ENCODE results near the gene RPS26. TPM values are rescaled to one million over a fixed set of nuclear protein-coding genes. Genes with fewer than 3 reads are reported as not detected.
A peak's percentile ranks its signal among the peaks of the same experiment; 100 is the strongest.

The RPS26 gene
- total and polyA plus RNA-seq, 3 experiments from 2014 or later = 48.8 to 1,127 (median 59.9) TPM

DNA sequence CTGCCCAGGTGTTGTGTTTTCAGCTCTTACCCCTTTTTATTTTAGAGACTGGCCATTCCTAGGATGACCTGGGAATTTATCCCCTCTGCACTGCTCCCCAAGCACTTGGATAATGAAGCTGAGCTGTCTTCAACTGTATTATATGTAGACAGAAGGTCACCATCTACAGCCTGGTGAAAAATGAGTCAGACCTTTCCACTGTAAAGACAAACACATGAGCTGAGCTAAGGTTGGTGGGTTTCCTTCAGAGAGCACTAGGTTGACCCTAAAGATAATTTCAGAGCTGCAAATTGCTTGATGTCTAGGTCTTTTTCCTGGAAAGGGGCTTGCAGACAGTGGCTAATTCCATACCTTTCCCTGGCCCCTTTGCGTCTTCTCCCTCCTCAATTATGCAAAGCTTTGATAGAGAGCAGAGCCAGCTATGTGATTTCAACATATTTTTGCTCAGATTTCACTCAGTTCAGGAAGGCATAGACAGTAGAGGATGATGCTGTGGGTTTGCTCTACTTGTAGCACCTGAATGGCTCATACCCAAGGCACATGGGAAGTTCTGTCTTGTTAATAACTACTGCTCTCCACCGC is 30.1 kb upstream of the RPS26 start:
- no peak overlapping the region for H3K4me3 Mint-ChIP-seq
- H3K27me3 Mint-ChIP-seq = peaks cover 0 to 2% of the 10 kb centered on the region in 2 donors
- H3K36me3 Mint-ChIP-seq = peaks cover 2 to 5% (median 3%) of the 10 kb centered on the region in 3 donors
- peak overlapping the region in 1 of 8 donors; percentile 39 for H3K27ac Mint-ChIP-seq
- Histone ChIP-seq H3K27ac (ENCODE audit: low read depth, low read length) (no peak overlapping the region), H3K4me3 (ENCODE audit: low read length) (no peak overlapping the region), H3K27me3 (ENCODE audit: insufficient read depth, low read length, poor library complexity, severe bottlenecking) (no peaks in the 10 kb centered on the region), H3K36me3 (ENCODE audit: insufficient read depth, low read length) (no peaks in the 10 kb centered on the region), H3K9me3 (ENCODE audit: low read length) (no peaks in the 10 kb centered on the region), H3K4me1 (ENCODE audit: insufficient read depth, low read length) (peaks cover 11% of the 10 kb centered on the region)
- ChIA-PET CTCF (interaction anchor here (1.3 to 3.6 kb wide), 2 partner anchors 16 to 18 kb away, joined by 3 to 19 read pairs; partner anchors contain the start of gene SUOX), POLR2A (interaction anchor here (0.5 kb wide), 1 partner anchor 72 kb away, joined by 4 read pairs; no protein-coding TSS in a partner anchor)
- DNase-seq = no peak
- H3K4me1 Mint-ChIP-seq = peaks cover 12 to 17% (median 16%) of the 10 kb centered on the region in 3 donors
- H3K9me3 Mint-ChIP-seq = no peaks in the 10 kb centered on the region

DNA sequence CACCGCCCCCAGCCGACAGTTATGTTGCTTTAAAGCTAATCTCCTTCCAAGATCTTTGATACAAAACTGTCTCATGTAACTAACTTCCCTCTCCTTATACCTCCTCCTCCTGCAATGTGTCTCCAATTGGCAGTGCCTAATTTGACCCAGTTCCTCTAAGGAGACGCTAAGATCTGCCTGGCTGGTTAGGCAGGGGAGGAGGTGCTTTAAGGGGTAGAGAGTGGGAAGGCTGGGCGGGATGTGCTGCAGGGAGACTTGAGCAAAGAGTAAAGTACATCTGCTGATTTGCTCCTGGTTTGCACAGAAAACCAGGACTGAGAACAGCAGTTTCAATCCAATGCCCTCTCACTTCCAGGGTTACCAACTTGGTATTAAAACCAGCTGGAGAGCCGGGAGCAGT is 28.2 kb upstream of the RPS26 start:
- H3K36me3 Mint-ChIP-seq = peaks cover 2 to 6% (median 5%) of the 10 kb centered on the region in 3 donors
- Histone ChIP-seq H3K9me3 (ENCODE audit: low read length) (no peaks in the 10 kb centered on the region), H3K27me3 (ENCODE audit: insufficient read depth, low read length, poor library complexity, severe bottlenecking) (no peaks in the 10 kb centered on the region), H3K4me1 (ENCODE audit: insufficient read depth, low read length) (no peaks in the 10 kb centered on the region), H3K4me3 (ENCODE audit: low read length) (no peak overlapping the region), H3K36me3 (ENCODE audit: insufficient read depth, low read length) (no peaks in the 10 kb centered on the region), H3K27ac (ENCODE audit: low read depth, low read length) (no peak overlapping the region)
- H3K27ac Mint-ChIP-seq = no peak overlapping the region
- DNase-seq = no peak
- H3K9me3 Mint-ChIP-seq = no peaks in the 10 kb centered on the region
- H3K4me3 Mint-ChIP-seq = no peak overlapping the region
- peaks cover 3 to 6% (median 3%) of the 10 kb centered on the region in 3 donors for H3K4me1 Mint-ChIP-seq
- H3K27me3 Mint-ChIP-seq = peaks cover 0 to 2% of the 10 kb centered on the region in 2 donors
- ChIA-PET POLR2A (no interaction called here), CTCF (interaction anchor here (1.2 to 3.6 kb wide), 2 partner anchors 16 to 18 kb away, joined by 4 to 19 read pairs; partner anchors contain the start of gene SUOX)

DNA sequence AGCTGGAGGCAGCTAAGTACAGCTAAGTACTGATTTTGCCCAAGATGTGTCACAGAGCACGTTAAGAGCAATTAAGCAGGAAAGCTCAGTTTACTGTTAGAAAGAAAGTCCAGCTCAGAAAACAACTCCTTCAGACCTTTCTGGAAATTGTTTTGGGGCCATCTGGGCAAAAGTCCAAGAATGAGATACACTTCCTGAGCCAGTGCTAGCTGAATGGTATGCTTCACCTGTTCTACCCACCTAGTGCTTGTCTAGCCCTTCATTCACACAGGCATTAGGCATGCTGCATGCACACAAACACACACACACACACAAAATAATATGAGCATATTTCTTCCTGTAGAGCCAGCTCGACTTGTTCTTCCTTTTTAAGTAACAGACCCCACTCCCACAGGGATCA is 27.5 kb upstream of the RPS26 start:
- Histone ChIP-seq H3K9me3 (ENCODE audit: low read length) (no peaks in the 10 kb centered on the region), H3K4me3 (ENCODE audit: low read length) (no peak overlapping the region), H3K4me1 (ENCODE audit: insufficient read depth, low read length) (no peaks in the 10 kb centered on the region), H3K36me3 (ENCODE audit: insufficient read depth, low read length) (no peaks in the 10 kb centered on the region), H3K27me3 (ENCODE audit: insufficient read depth, low read length, poor library complexity, severe bottlenecking) (no peaks in the 10 kb centered on the region), H3K27ac (ENCODE audit: low read depth, low read length) (no peak overlapping the region)
- H3K4me3 Mint-ChIP-seq = no peak overlapping the region
- DNase-seq = no peak
- POLR2A ChIA-PET = interaction anchor here (0.6 kb wide), 1 partner anchor 143 kb away, joined by 3 read pairs; no protein-coding TSS in a partner anchor
- CTCF ChIA-PET = interaction anchor here (1.2 to 3.6 kb wide), 2 partner anchors 15 to 18 kb away, joined by 4 to 19 read pairs; partner anchors contain the start of gene SUOX
- no peak overlapping the region for H3K27ac Mint-ChIP-seq
- H3K9me3 Mint-ChIP-seq = no peaks in the 10 kb centered on the region
- H3K4me1 Mint-ChIP-seq = peaks cover 0 to under 1% (median 0%) of the 10 kb centered on the region in 3 donors
- H3K27me3 Mint-ChIP-seq = peaks cover 0 to 2% of the 10 kb centered on the region in 2 donors
- peaks cover 2 to 8% (median 5%) of the 10 kb centered on the region in 3 donors for H3K36me3 Mint-ChIP-seq

DNA sequence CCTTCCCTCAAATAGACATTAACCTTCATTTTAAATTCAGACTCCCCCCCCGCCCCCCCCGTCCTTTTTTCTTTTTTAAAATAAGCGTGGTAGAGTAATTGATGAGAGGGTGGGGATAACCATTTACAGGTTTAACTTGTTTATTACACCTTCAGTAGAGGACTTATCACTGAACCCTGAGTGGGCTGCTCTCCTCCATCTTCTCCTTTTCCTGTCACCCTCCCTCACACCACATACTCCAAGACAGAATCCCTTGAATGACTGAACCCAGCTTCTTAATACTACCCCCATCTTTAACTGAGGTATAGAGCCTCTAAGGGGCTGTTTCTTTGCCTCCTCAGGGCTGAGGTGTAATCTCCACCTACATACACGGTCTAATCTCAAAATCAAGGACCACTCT is 24.5 kb upstream of the RPS26 start:
- H3K27ac Mint-ChIP-seq = no peak overlapping the region

GRCh38 chr12:56018356-56018755 is 23.4 kb upstream of the RPS26 start:
- Histone ChIP-seq H3K4me3 (ENCODE audit: low read length) (no peak overlapping the region), H3K27ac (ENCODE audit: low read depth, low read length) (no peak overlapping the region), H3K36me3 (ENCODE audit: insufficient read depth, low read length) (no peaks in the 10 kb centered on the region), H3K4me1 (ENCODE audit: insufficient read depth, low read length) (peaks cover 18% of the 10 kb centered on the region), H3K27me3 (ENCODE audit: insufficient read depth, low read length, poor library complexity, severe bottlenecking) (no peaks in the 10 kb centered on the region), H3K9me3 (ENCODE audit: low read length) (no peaks in the 10 kb centered on the region)
- Mint-ChIP-seq H3K4me1 (peaks cover 11 to 18% (median 16%) of the 10 kb centered on the region in 3 donors), H3K27ac (peak overlapping the region in 1 of 8 donors; percentile 29), H3K9me3 (no peaks in the 10 kb centered on the region), H3K4me3 (no peak overlapping the region), H3K27me3 (no peaks in the 10 kb centered on the region), H3K36me3 (peaks cover 0 to 8% (median 2%) of the 10 kb centered on the region in 3 donors)
- DNase-seq = no peak
- ChIA-PET POLR2A (no interaction called here), CTCF (no interaction called here)

More for the DNA sequence above, 24.5 kb upstream of the RPS26 start:
- CTCF ChIA-PET = no interaction called here
- Histone ChIP-seq H3K36me3 (ENCODE audit: insufficient read depth, low read length) (no peaks in the 10 kb centered on the region), H3K9me3 (ENCODE audit: low read length) (no peaks in the 10 kb centered on the region), H3K27ac (ENCODE audit: low read depth, low read length) (no peak overlapping the region), H3K27me3 (ENCODE audit: insufficient read depth, low read length, poor library complexity, severe bottlenecking) (no peaks in the 10 kb centered on the region), H3K4me3 (ENCODE audit: low read length) (no peak overlapping the region), H3K4me1 (ENCODE audit: insufficient read depth, low read length) (peaks cover 16% of the 10 kb centered on the region)
- H3K9me3 Mint-ChIP-seq = no peaks in the 10 kb centered on the region
- H3K36me3 Mint-ChIP-seq = peaks cover 0 to 8% (median 2%) of the 10 kb centered on the region in 3 donors
- peaks cover 11 to 15% (median 14%) of the 10 kb centered on the region in 3 donors for H3K4me1 Mint-ChIP-seq
- no peak for DNase-seq
- POLR2A ChIA-PET = no interaction called here
- no peaks in the 10 kb centered on the region for H3K27me3 Mint-ChIP-seq
- no peak overlapping the region for H3K4me3 Mint-ChIP-seq

GRCh38 chr12:56020423-56021184 is 21.1 kb upstream of the RPS26 start, which contains the start of gene IKZF4:
Gene IKZF4, plus strand, starts transcription at chr12:56021043. Its CDS starts 451 bp downstream, at chr12:56021494.
- H3K9me3 Mint-ChIP-seq = no peaks in the 10 kb centered on the region
- no peak for DNase-seq
- no peaks in the 10 kb centered on the region for H3K9me3 ChIP-seq (ENCODE audit: low read length)
- no peaks in the 10 kb centered on the region for H3K36me3 ChIP-seq (ENCODE audit: insufficient read depth, low read length)
- H3K4me1 ChIP-seq (ENCODE audit: insufficient read depth, low read length) = peaks cover 18% of the 10 kb centered on the region
- POLR2A ChIA-PET = no interaction called here
- peak within 1 kb of the TSS; percentile 62 for H3K4me3 ChIP-seq (ENCODE audit: low read length)
- CTCF ChIA-PET = no interaction called here
- H3K4me3 Mint-ChIP-seq = peak within 1 kb of the TSS; percentile 44 to 89 (median 79)
- H3K36me3 Mint-ChIP-seq = peaks cover 0 to 8% (median 3%) of the 10 kb centered on the region in 3 donors
- H3K27me3 Mint-ChIP-seq = no peaks in the 10 kb centered on the region
- H3K27ac ChIP-seq (ENCODE audit: low read depth, low read length) = peak within 1 kb of the TSS; percentile 61
- no peaks in the 10 kb centered on the region for H3K27me3 ChIP-seq (ENCODE audit: insufficient read depth, low read length, poor library complexity, severe bottlenecking)
- peak within 1 kb of the TSS in 7 of 8 donors; percentile 34 to 86 (median 52) for H3K27ac Mint-ChIP-seq
- H3K4me1 Mint-ChIP-seq = peaks cover 11 to 23% (median 16%) of the 10 kb centered on the region in 3 donors

DNA sequence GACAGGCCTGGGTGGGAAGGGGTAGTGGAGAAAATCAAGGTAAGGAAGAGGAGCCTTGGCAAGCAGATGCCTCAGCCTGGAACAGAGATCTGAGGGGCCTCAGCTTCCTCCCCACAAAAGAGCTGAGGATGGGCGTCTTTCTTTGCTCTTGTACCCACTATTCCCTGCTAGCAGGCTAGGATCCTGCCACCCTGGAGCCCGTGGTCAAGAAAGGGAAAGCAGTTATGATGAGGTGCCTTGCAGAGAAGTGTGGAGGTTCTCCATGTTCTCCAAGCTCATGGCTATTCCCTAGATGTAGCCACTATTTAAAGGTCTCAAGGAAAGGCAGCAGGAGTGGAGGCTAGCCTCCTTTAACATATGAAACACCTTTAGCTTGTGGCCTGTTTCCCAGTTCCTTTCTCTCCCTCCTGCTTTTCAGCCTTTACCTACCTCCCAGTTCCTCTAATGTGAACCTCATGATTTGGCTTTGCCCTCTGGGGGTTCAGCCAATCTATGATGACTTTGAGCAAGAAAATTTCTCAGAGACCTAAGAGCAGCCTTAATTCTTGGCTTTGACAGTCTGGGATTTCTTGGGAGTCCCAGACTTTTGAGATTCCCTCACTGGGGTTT is 19.7 kb upstream of the RPS26 start:
- peak overlapping the region; percentile 27 to 89 (median 65) for H3K4me3 Mint-ChIP-seq
- Histone ChIP-seq H3K4me3 (ENCODE audit: low read length) (peak overlapping the region; percentile 62), H3K4me1 (ENCODE audit: insufficient read depth, low read length) (peaks cover 18% of the 10 kb centered on the region), H3K27me3 (ENCODE audit: insufficient read depth, low read length, poor library complexity, severe bottlenecking) (no peaks in the 10 kb centered on the region), H3K9me3 (ENCODE audit: low read length) (no peaks in the 10 kb centered on the region), H3K36me3 (ENCODE audit: insufficient read depth, low read length) (no peaks in the 10 kb centered on the region), H3K27ac (ENCODE audit: low read depth, low read length) (peak overlapping the region; percentile 61)
- H3K9me3 Mint-ChIP-seq = no peaks in the 10 kb centered on the region
- CTCF ChIA-PET = interaction anchor here (1.0 to 1.1 kb wide), 3 partner anchors 8 to 22 kb away, joined by 3 to 4 read pairs (median 4); no protein-coding TSS in a partner anchor
- POLR2A ChIA-PET = interaction anchor here (0.6 to 0.7 kb wide), 2 partner anchors 428 to 605 kb away, joined by 5 to 6 read pairs; no protein-coding TSS in a partner anchor
- peak overlapping the region in 5 of 8 donors; percentile 34 to 86 (median 52) for H3K27ac Mint-ChIP-seq
- H3K36me3 Mint-ChIP-seq = peaks cover 0 to 10% (median 3%) of the 10 kb centered on the region in 3 donors
- no peak for DNase-seq
- H3K27me3 Mint-ChIP-seq = no peaks in the 10 kb centered on the region
- H3K4me1 Mint-ChIP-seq = peaks cover 11 to 23% (median 16%) of the 10 kb centered on the region in 3 donors

Data from CD8-positive, alpha-beta memory T cell (primary cell).